Lower lobe of right lung (tissue), 2 donors: ENCODE results near the gene MTMR2. TPM values are rescaled to one million over a fixed set of nuclear protein-coding genes. Genes with fewer than 3 reads are reported as not detected.

Experiments used
- ATAC-seq, 2 donors: fragments of 200-7000 bp; cut with Tn5 transposase; one replicate each; pipeline ENCODE4 v1.9.1; 2020 to 2022; ENCODE audit warnings: mild to moderate bottlenecking in 2 of 2, moderate library complexity in 2 of 2
- DNase-seq: peaks from one replicate; pipeline ENCODE4 v3.0.0-alpha.2; 2020
- H3K27ac ChIP-seq: fragments of 200-600 bp; one replicate; pipeline ENCODE4 v1.8.0; 2022
- H3K27me3 ChIP-seq: fragments of 200-600 bp; one replicate; pipeline ENCODE4 v1.8.0; 2022; ENCODE audit warnings: low read depth
- H3K36me3 ChIP-seq: fragments of 200-600 bp; one replicate; pipeline ENCODE4 v1.8.0; 2022; ENCODE audit warnings: mild to moderate bottlenecking
- H3K4me1 ChIP-seq: fragments of 200-600 bp; one replicate; pipeline ENCODE4 v1.8.0; 2022
- H3K4me3 ChIP-seq: fragments of 200-600 bp; one replicate; pipeline ENCODE4 v1.8.0; 2022; ENCODE audit warnings: mild to moderate bottlenecking
- H3K9me3 ChIP-seq: fragments of 200-600 bp; one replicate; pipeline ENCODE4 v1.8.0; 2022
- CTCF ChIP-seq: fragments of 200-600 bp; IDR thresholded peaks from one replicate; pipeline ENCODE4 v1.8.0; 2022; ENCODE audit warnings: antibody characterized with exemption, mild to moderate bottlenecking
- intact Hi-C: fragments of 100-400 bp; cut with DNase I; formaldehyde crosslinking; loops from one replicate; pipeline ENCODE4 v1.11.0; 2022
- total RNA-seq: library from RNA; stranded (reverse); fragmentation: NEBNext Ultra II Directional; extraction: Animal tissue kit (Norgen Biotek cat#: 25700); gene quantifications from one replicate; pipeline ENCODE4 v1.2.1, GENCODE V29; 2021
- donor health status: DM: no; HTN: yes; CAD: no; lungs with severe emphysema.

Gene MTMR2
- total RNA-seq, 1 donor from 2014 or later, result 24.9 TPM

GRCh38 chr11:95800438-95800837 lies 123.5 kb downstream of the MTMR2 start:
- Histone ChIP-seq H3K27ac (no peak overlapping the region), H3K4me3 (no peak overlapping the region), H3K36me3 (peaks cover 28% of the 10 kb centered on the region), H3K9me3 (no peaks in the 10 kb centered on the region), H3K4me1 (no peaks in the 10 kb centered on the region), H3K27me3 (no peaks in the 10 kb centered on the region)
- ATAC-seq (no peak), DNase-seq (no peak)
- no peak for TF ChIP-seq CTCF
- intact Hi-C loops, result no loop called here

DNA sequence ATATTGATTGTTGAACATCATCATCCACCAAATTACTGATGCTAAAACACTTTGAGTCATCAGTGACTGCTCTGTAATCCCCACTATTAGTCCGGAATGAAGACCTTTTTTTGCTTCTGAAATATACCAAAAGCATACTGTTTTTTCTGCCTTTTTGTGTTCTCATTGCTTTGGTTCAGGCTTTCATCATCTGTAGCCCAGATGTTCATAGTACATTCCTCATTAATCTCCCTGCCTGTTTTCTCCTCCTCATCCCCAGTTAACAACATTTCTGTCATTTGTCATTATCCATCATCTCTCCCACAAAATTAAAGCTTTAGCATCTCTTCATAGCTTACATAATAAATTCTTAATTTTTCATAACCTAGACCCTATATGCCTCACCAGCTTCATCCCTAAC lies 124.4 kb downstream of the MTMR2 start:
- intact Hi-C loops, result no loop called here

GRCh38 chr11:95796501-95796900 lies 127.4 kb downstream of the MTMR2 start:
- Histone ChIP-seq H3K27me3 (no peaks in the 10 kb centered on the region), H3K27ac (no peak overlapping the region), H3K36me3 (peaks cover 24% of the 10 kb centered on the region), H3K9me3 (no peaks in the 10 kb centered on the region), H3K4me3 (no peak overlapping the region), H3K4me1 (peaks cover 9% of the 10 kb centered on the region)
- ATAC-seq, result no peak
- intact Hi-C loops, result no loop called here
- no peak for DNase-seq
- no peak for TF ChIP-seq CTCF

More for the DNA sequence above, 124.4 kb downstream of the MTMR2 start:
- Histone ChIP-seq H3K4me3 (no peak overlapping the region), H3K27ac (no peak overlapping the region), H3K4me1 (no peaks in the 10 kb centered on the region), H3K9me3 (no peaks in the 10 kb centered on the region), H3K27me3 (no peaks in the 10 kb centered on the region), H3K36me3 (peaks cover 28% of the 10 kb centered on the region)
- DNase-seq (no peak), ATAC-seq (no peak)
- TF ChIP-seq CTCF, result no peak

GRCh38 chr11:95795627-95796295 lies 128.1 kb downstream of the MTMR2 start:
- no peak for TF ChIP-seq CTCF
- Histone ChIP-seq H3K27me3 (no peaks in the 10 kb centered on the region), H3K4me1 (peaks cover 15% of the 10 kb centered on the region), H3K4me3 (no peak overlapping the region), H3K36me3 (peaks cover 17% of the 10 kb centered on the region), H3K9me3 (no peaks in the 10 kb centered on the region), H3K27ac (no peak overlapping the region)
- ATAC-seq, result no peak
- DNase-seq, result no peak
- intact Hi-C loops, result no loop called here

GRCh38 chr11:95794086-95794485 lies 129.8 kb downstream of the MTMR2 start:
- Histone ChIP-seq H3K4me1 (peaks cover 15% of the 10 kb centered on the region), H3K27me3 (no peaks in the 10 kb centered on the region), H3K27ac (no peak overlapping the region), H3K4me3 (no peak overlapping the region), H3K36me3 (peaks cover under 1% of the 10 kb centered on the region), H3K9me3 (no peaks in the 10 kb centered on the region)
- no peak for TF ChIP-seq CTCF
- intact Hi-C loops, result no loop called here
- DNase-seq, result no peak
- ATAC-seq, result no peak
